H1 (cell line): ENCODE measurements around the gene ZC2HC1C. TPM values are rescaled to one million over a fixed set of nuclear protein-coding genes. Genes with fewer than 3 reads are reported as not detected.

ENCODE experiments used
- CTCF ChIA-PET: fragments of 300-600 bp; sonication (Branson Sonifier 250); formaldehyde crosslinking; loops from one replicate; lab custom pipeline; 2021; ENCODE audit not compliant: partially characterized antibody; lab: Charles Lee
- POLR2A ChIA-PET: fragments of 300-600 bp; sonication (Branson Sonifier 250); formaldehyde crosslinking; loops from one replicate; lab custom pipeline; 2021; ENCODE audit warnings: inconsistent platforms; ENCODE audit not compliant: partially characterized antibody; lab: Charles Lee
- DNase-seq, 2 experiments: peaks; one replicate each; pipeline versions ENCODE4 v3.0.0 to v3.0.0-alpha.2; 2010 to 2022; ENCODE audit warnings: low spot score in 2 of 2, low read depth in 1 of 2, mixed read lengths in 1 of 2
- FAIRE-seq: peaks from 2 replicates; lab custom pipeline; 2011; peaks lifted over from hg19 to GRCh38; lab: Jason Lieb, UNC
- H2AFZ ChIP-seq: 2 replicates; pipeline ENCODE4 v1.8.1; 2012; ENCODE audit warnings: low read length, inconsistent platforms
- H2AK5ac ChIP-seq: 2 replicates; pipeline ENCODE4 v1.6.1; 2013; ENCODE audit warnings: low read depth, low read length
- H2BK120ac ChIP-seq: replicated peaks from 2 replicates; pipeline ENCODE3; 2013; ENCODE audit warnings: low read depth, low read length, inconsistent platforms
- H2BK12ac ChIP-seq: 2 replicates; pipeline ENCODE4 v1.6.1; 2013; ENCODE audit warnings: low read depth, low read length
- H2BK15ac ChIP-seq: 2 replicates; pipeline ENCODE4 v1.6.1; 2013; ENCODE audit warnings: low read length
- H2BK20ac ChIP-seq: 2 replicates; pipeline ENCODE4 v1.6.1; 2013; ENCODE audit warnings: low read length
- H2BK5ac ChIP-seq: 2 replicates; pipeline ENCODE4 v1.6.1; 2013; ENCODE audit warnings: low read depth, low read length
- H3K14ac ChIP-seq: 2 replicates; pipeline ENCODE4 v1.6.1; 2013; ENCODE audit warnings: inconsistent platforms; ENCODE audit not compliant: insufficient read length
- H3K18ac ChIP-seq: 2 replicates; pipeline ENCODE4 v1.6.1; 2013; ENCODE audit warnings: low read length; ENCODE audit errors: extremely low read depth
- H3K23ac ChIP-seq: 2 replicates; pipeline ENCODE4 v1.6.1; 2013; ENCODE audit warnings: inconsistent platforms; ENCODE audit not compliant: insufficient read length
- H3K23me2 ChIP-seq: 2 replicates; pipeline ENCODE4 v1.6.1; 2013; ENCODE audit warnings: low read depth, low read length
- H3K27ac ChIP-seq: 2 replicates; pipeline ENCODE4 v1.6.1; 2011; ENCODE audit warnings: low read depth, low read length, inconsistent platforms
- H3K27me3 ChIP-seq, 4 experiments: replicated peaks in 1 of 4; 1 replicate in 1 of 4; 2 replicates in 3 of 4; pipeline versions ENCODE4 v1.6.1 to v1.8.1; 2011 to 2013; ENCODE audit warnings: low read length in 3 of 4, mild to moderate bottlenecking in 3 of 4, inconsistent platforms in 2 of 4, mixed read lengths in 2 of 4, moderate library complexity in 1 of 4; ENCODE audit not compliant: control insufficient read depth in 3 of 4, insufficient read depth in 3 of 4; ENCODE audit errors: extremely low read depth in 1 of 4
- H3K36me3 ChIP-seq, 4 experiments: 2 replicates each; pipeline versions ENCODE4 v1.6.1 to v1.8.1; 2011 to 2013; ENCODE audit warnings: mild to moderate bottlenecking in 4 of 4, low read length in 3 of 4, moderate library complexity in 2 of 4, control low read depth in 1 of 4, inconsistent platforms in 1 of 4; ENCODE audit not compliant: insufficient read depth in 4 of 4, control insufficient read depth in 2 of 4
- H3K4ac ChIP-seq: replicated peaks from 2 replicates; pipeline ENCODE3; 2013; ENCODE audit warnings: low read length, low read depth, mixed read lengths, inconsistent platforms; ENCODE audit not compliant: insufficient read length
- H3K4me1 ChIP-seq, 4 experiments: replicated peaks in 1 of 4; 1 replicate in 1 of 4; 2 replicates in 3 of 4; pipeline versions ENCODE4 v1.6.1 to v1.8.1; 2011 to 2013; ENCODE audit warnings: low read length in 3 of 4, inconsistent platforms in 2 of 4, mixed read lengths in 1 of 4; ENCODE audit not compliant: insufficient read depth in 4 of 4, control insufficient read depth in 3 of 4
- H3K4me2 ChIP-seq, 2 experiments: 2 replicates each; pipeline versions ENCODE4 v1.6.1 to v1.8.1; 2011 to 2013; ENCODE audit warnings: low read depth in 2 of 2, low read length in 2 of 2, control low read depth in 1 of 2, inconsistent platforms in 1 of 2, mild to moderate bottlenecking in 1 of 2; ENCODE audit not compliant: insufficient read depth in 1 of 2
- H3K4me3 ChIP-seq, 4 experiments: fragments of 200-600, 300-600 bp in 1 of 4; sonication (generic), shearing (Covaris generic), sonication (Bioruptor Twin) in 1 of 4; 2 replicates each; pipeline versions ENCODE4 v1.5.1 to v1.8.1; 2011 to 2016; ENCODE audit warnings: low read length in 4 of 4, low read depth in 3 of 4, control low read depth in 2 of 4, inconsistent platforms in 2 of 4, mild to moderate bottlenecking in 2 of 4, mixed read lengths in 1 of 4, moderate library complexity in 1 of 4; ENCODE audit not compliant: insufficient read depth in 2 of 4; ENCODE audit errors: extremely low read depth in 1 of 4
- H3K56ac ChIP-seq: replicated peaks from 2 replicates; pipeline ENCODE3; 2013; ENCODE audit warnings: low read depth, mild to moderate bottlenecking, mixed read lengths, low read length, inconsistent platforms; ENCODE audit not compliant: insufficient read length
- H3K79me1 ChIP-seq: 2 replicates; pipeline ENCODE4 v1.6.1; 2013; ENCODE audit warnings: low read depth, low read length, control low read depth
- H3K79me2 ChIP-seq, 2 experiments: 2 replicates each; pipeline versions ENCODE4 v1.6.1 to v1.8.1; 2012 to 2013; ENCODE audit warnings: low read length in 2 of 2, mild to moderate bottlenecking in 2 of 2, inconsistent platforms in 1 of 2; ENCODE audit not compliant: insufficient read depth in 2 of 2, control insufficient read depth in 1 of 2
- H3K9ac ChIP-seq, 4 experiments: replicated peaks in 1 of 4; 1 replicate in 1 of 4; 2 replicates in 3 of 4; pipeline versions ENCODE4 v1.6.1 to v1.8.1; 2011 to 2013; ENCODE audit warnings: low read depth in 3 of 4, low read length in 3 of 4, control low read depth in 2 of 4, mild to moderate bottlenecking in 2 of 4, moderate library complexity in 2 of 4, inconsistent platforms in 1 of 4; ENCODE audit errors: extremely low read depth in 1 of 4
- H3K9me3 ChIP-seq, 2 experiments: 2 replicates each; pipeline versions ENCODE4 v1.6.1 to v1.8.1; 2012 to 2013; ENCODE audit warnings: mild to moderate bottlenecking in 2 of 2, moderate library complexity in 2 of 2, control low read depth in 1 of 2, inconsistent platforms in 1 of 2, low read depth in 1 of 2, low read length in 1 of 2, mixed read lengths in 1 of 2; ENCODE audit not compliant: insufficient read depth in 2 of 2
- H4K20me1 ChIP-seq, 2 experiments: replicated peaks in 1 of 2; 2 replicates each; pipeline versions ENCODE3 to v1.8.1; 2011 to 2013; ENCODE audit warnings: inconsistent platforms in 2 of 2, low read length in 2 of 2, mild to moderate bottlenecking in 1 of 2; ENCODE audit not compliant: insufficient read depth in 2 of 2, control insufficient read depth in 1 of 2
- H4K5ac ChIP-seq: 2 replicates; pipeline ENCODE4 v1.6.1; 2013; ENCODE audit warnings: low read length, low read depth, mixed read lengths, inconsistent platforms; ENCODE audit not compliant: insufficient read length
- H4K8ac ChIP-seq: 2 replicates; pipeline ENCODE4 v1.8.0; 2013; ENCODE audit warnings: mild to moderate bottlenecking, moderate library complexity, low read length, inconsistent platforms; ENCODE audit not compliant: insufficient read depth; ENCODE audit errors: extremely low read depth
- H4K91ac ChIP-seq: replicated peaks from 2 replicates; pipeline ENCODE3; 2013; ENCODE audit warnings: low read length, mixed read lengths, inconsistent platforms; ENCODE audit not compliant: insufficient read length
- JUND ChIP-seq: IDR thresholded peaks from 2 replicates; pipeline ENCODE4 v1.6.1; 2011; ENCODE audit warnings: mild to moderate bottlenecking, improper control_type of control experiment, low read length
- SIRT6 ChIP-seq: IDR thresholded peaks from one replicate; pipeline ENCODE4 v1.7.1; 2012; ENCODE audit warnings: low read length, inconsistent platforms
- TBP ChIP-seq: IDR thresholded peaks from 2 replicates; pipeline ENCODE4 v1.6.1; 2011; ENCODE audit warnings: low read depth, low read length, improper control_type of control experiment
- WGBS, 2 experiments: shearing (Covaris generic) in 1 of 2; methylation state at CpG; one replicate each; pipeline versions ENCODE4 v1.1.6 to v1.1.7; 2013 to 2015; ENCODE audit warnings: low lambda C conversion rate in 2 of 2, mixed read lengths in 2 of 2, inconsistent platforms in 1 of 2, low coverage in 1 of 2, missing lambda C conversion rate in 1 of 2; ENCODE audit not compliant: insufficient replicate concordance in 2 of 2, insufficient coverage in 1 of 2, insufficient read length in 1 of 2; ENCODE audit errors: extremely low coverage in 1 of 2, missing lambda C conversion rate in 1 of 2; 5-methylcytosine and 5-hydroxymethylcytosine counted together
- polyA plus RNA-seq, 7 experiments: library from polyadenylated mRNA; depleted of rRNA in 3 of 7; stranded (reverse) in 5 of 7; unstranded in 2 of 7; fragments of >200 nt in 5 of 7; fragments of 200-250 nt in 2 of 7; gene quantifications; 1 replicate in 5 of 7; 2 replicates in 1 of 7; 4 replicates in 1 of 7; pipeline versions ENCODE4 v1.2.1 to v1.2.3, GENCODE V29; 2011 to 2013; ENCODE audit warnings: missing spikeins in 2 of 7, mixed read lengths in 2 of 7
- total RNA-seq: library from RNA; stranded (reverse); fragmentation: NEBNext Ultra II Directional; extraction: Animal tissue kit (Norgen Biotek cat#: 25700); gene quantifications from 2 replicates; pipeline ENCODE4 v1.2.1, GENCODE V29; 2021

The ZC2HC1C gene
- total and polyA plus RNA-seq, 2 of the 8 experiments (the other 6 are each of a cell fraction or from before 2014, with no cell fraction given), result 0.57 to 1.2 TPM

DNA sequence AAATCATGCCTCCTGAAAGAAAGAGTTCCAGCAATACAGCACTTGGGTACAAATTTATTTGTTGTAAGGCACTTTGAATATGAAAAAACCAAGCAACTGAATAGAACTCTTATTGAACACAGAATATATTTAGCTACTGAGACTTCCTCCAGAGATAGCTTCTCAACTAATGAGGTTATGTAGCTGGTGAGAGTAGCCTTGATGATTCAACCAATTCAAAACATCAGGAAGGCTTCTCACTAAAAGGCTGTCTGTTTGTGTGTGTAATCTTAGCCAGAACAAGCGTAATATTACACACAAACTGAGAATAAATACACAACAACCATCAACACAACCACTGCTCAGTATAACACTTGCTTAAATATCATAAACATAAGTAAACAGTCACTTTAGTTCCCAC is 46.3 kb upstream of the ZC2HC1C start:
- Histone ChIP-seq H3K9me3 (no peaks in the 10 kb centered on the region), H2BK12ac (no peak overlapping the region), H3K27me3 (no peaks in the 10 kb centered on the region), H3K4ac (no peak overlapping the region), H3K14ac (no peak overlapping the region), H3K18ac (no peak overlapping the region), H3K27ac (no peak overlapping the region), H3K36me3 (peaks cover 0 to 18% (median 5%) of the 10 kb centered on the region in 4 experiments; a peak in 6 of 8 replicates), H3K23me2 (no peaks in the 10 kb centered on the region), H3K79me2 (no peaks in the 10 kb centered on the region), H3K79me1 (no peaks in the 10 kb centered on the region), H3K4me3 (no peak overlapping the region), H3K4me2 (no peak overlapping the region), H2AK5ac (no peak overlapping the region), H4K5ac (no peak overlapping the region), H2BK5ac (no peak overlapping the region), H3K56ac (no peak overlapping the region), H2BK15ac (no peak overlapping the region), H4K8ac (no peak overlapping the region), H3K9ac (no peak overlapping the region), H3K23ac (no peak overlapping the region), H2AFZ (no peak overlapping the region), H4K91ac (no peak overlapping the region), H2BK120ac (no peak overlapping the region), H3K4me1 (no peaks in the 10 kb centered on the region), H4K20me1 (peaks cover 0 to 1% of the 10 kb centered on the region in 2 experiments), H2BK20ac (no peak overlapping the region)
- CTCF ChIA-PET, result interaction anchor here (0.5 to 4.7 kb wide), 27 partner anchors 9 to 163 kb away, joined by 3 to 33 read pairs (median 5); partner anchors contain the start of genes ACYP1, EIF2B2 and MLH3
- 100% methylated on average over 1 of the region's 1 CpG; no CpG with 5 or more reads in 1 of the 2 experiments for WGBS, 2 experiments
- POLR2A ChIA-PET, result interaction anchor here (1.3 kb wide), 2 partner anchors 20 to 43 kb away, joined by 3 to 5 read pairs; partner anchors contain the start of gene EIF2B2
- TF ChIP-seq JUND (no peak), SIRT6 (no peak), TBP (no peak)
- FAIRE-seq, result no peak
- DNase-seq, result no peak
